Colonic mucosa (tissue), 4 donors: ENCODE results near the gene IL6ST. TPM values are rescaled to one million over a fixed set of nuclear protein-coding genes. Genes with fewer than 3 reads are reported as not detected.

ENCODE experiments used
- DNase-seq: peaks from one replicate; pipeline ENCODE4 v3.0.0-alpha.2; 2020
- H3K27ac ChIP-seq: fragments of 200-600 bp; one replicate; pipeline ENCODE4 v1.8.0; 2021
- H3K27me3 ChIP-seq: fragments of 200-600 bp; one replicate; pipeline ENCODE4 v1.8.0; 2021
- H3K36me3 ChIP-seq: fragments of 200-600 bp; one replicate; pipeline ENCODE4 v1.8.0; 2021
- H3K4me1 ChIP-seq: fragments of 200-600 bp; one replicate; pipeline ENCODE4 v1.8.0; 2021; ENCODE audit warnings: mild to moderate bottlenecking
- H3K4me3 ChIP-seq: fragments of 200-600 bp; one replicate; pipeline ENCODE4 v1.8.0; 2021
- H3K9ac ChIP-seq, 2 donors: one replicate each; pipeline ENCODE4 v1.7.0; 2013; ENCODE audit warnings: control low read depth in 2 of 2, low read depth in 2 of 2, low read length in 2 of 2
- H3K9me3 ChIP-seq: fragments of 200-600 bp; one replicate; pipeline ENCODE4 v1.8.0; 2021
- intact Hi-C: fragments of 100-400 bp; cut with DNase I; formaldehyde crosslinking; loops from one replicate; pipeline ENCODE4 v1.14.1; 2022
- total RNA-seq, 2 donors: library from RNA; stranded (reverse); fragmentation: NEBNext Ultra II Directional in 1 of 2; extraction: Animal tissue kit (Norgen Biotek cat#: 25700) in 1 of 2; gene quantifications; one replicate each; pipeline ENCODE4 v1.2.1, GENCODE V29; 2021
- TF ChIP-seq, protein P1 (sequence below): fragments of 200-600 bp; IDR thresholded peaks from one replicate; pipeline ENCODE4 v1.8.0; 2022; ENCODE audit warnings: antibody characterized with exemption, mild to moderate bottlenecking
- donor health status: healthy.
- donor health status: DM: no; HTN: no; CAD: no.
- donor health status: DM: no; HTN: no; CAD: no.

Gene IL6ST
- total RNA-seq, 2 donors from 2014 or later: 69.9 to 118 TPM

DNA sequence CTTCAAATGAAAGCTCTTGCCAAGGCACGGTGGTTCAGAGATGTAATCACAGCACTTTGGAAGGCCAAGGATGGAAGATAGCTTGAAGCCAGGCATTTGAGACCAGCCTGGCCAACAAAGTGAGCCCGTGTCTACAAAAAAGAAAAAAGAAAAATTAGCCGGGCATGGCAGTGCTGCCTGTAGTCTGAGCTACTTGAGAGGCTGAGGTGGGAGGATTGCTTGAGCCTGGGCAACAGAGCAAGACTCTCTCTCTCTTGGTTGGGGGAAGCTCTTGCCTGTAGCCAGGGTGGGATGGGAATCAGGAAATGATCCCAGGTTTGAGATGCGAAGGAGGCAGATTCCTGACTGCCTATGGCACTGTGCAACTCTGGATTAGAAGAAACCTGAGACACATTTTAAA lies 62.1 kb downstream of the IL6ST start:
- no peaks in the 10 kb centered on the region for H3K4me1 ChIP-seq
- H3K4me3 ChIP-seq: no peak overlapping the region
- no peak overlapping the region for H3K9ac ChIP-seq
- no peak overlapping the region for H3K27ac ChIP-seq
- intact Hi-C loops: no loop called here
- no peaks in the 10 kb centered on the region for H3K9me3 ChIP-seq
- H3K36me3 ChIP-seq: no peaks in the 10 kb centered on the region
- no peak for DNase-seq
- TF ChIP-seq, protein P1, sequence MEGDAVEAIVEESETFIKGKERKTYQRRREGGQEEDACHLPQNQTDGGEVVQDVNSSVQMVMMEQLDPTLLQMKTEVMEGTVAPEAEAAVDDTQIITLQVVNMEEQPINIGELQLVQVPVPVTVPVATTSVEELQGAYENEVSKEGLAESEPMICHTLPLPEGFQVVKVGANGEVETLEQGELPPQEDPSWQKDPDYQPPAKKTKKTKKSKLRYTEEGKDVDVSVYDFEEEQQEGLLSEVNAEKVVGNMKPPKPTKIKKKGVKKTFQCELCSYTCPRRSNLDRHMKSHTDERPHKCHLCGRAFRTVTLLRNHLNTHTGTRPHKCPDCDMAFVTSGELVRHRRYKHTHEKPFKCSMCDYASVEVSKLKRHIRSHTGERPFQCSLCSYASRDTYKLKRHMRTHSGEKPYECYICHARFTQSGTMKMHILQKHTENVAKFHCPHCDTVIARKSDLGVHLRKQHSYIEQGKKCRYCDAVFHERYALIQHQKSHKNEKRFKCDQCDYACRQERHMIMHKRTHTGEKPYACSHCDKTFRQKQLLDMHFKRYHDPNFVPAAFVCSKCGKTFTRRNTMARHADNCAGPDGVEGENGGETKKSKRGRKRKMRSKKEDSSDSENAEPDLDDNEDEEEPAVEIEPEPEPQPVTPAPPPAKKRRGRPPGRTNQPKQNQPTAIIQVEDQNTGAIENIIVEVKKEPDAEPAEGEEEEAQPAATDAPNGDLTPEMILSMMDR: no peak
- no peaks in the 10 kb centered on the region for H3K27me3 ChIP-seq

- intact Hi-C loops: no loop called here
Observed at GRCh38 chr5:55929020-55929799, 65.6 kb downstream of the IL6ST start.

GRCh38 chr5:55927861-55928655 lies 66.7 kb downstream of the IL6ST start:
- Histone ChIP-seq H3K27me3 (no peaks in the 10 kb centered on the region), H3K4me3 (no peak overlapping the region), H3K4me1 (no peaks in the 10 kb centered on the region), H3K36me3 (no peaks in the 10 kb centered on the region), H3K9me3 (no peaks in the 10 kb centered on the region), H3K9ac (no peak overlapping the region), H3K27ac (no peak overlapping the region)
- TF ChIP-seq, protein P1: no peak
- no peak for DNase-seq
- intact Hi-C loops: no loop called here

More at GRCh38 chr5:55929020-55929799, 65.6 kb downstream of the IL6ST start:
- no peaks in the 10 kb centered on the region for H3K9me3 ChIP-seq
- no peak overlapping the region for H3K27ac ChIP-seq
- TF ChIP-seq, protein P1: no peak
- H3K27me3 ChIP-seq: no peaks in the 10 kb centered on the region
- no peak overlapping the region for H3K4me3 ChIP-seq
- H3K4me1 ChIP-seq: no peaks in the 10 kb centered on the region
- DNase-seq: no peak
- no peak overlapping the region for H3K9ac ChIP-seq
- no peaks in the 10 kb centered on the region for H3K36me3 ChIP-seq

DNA sequence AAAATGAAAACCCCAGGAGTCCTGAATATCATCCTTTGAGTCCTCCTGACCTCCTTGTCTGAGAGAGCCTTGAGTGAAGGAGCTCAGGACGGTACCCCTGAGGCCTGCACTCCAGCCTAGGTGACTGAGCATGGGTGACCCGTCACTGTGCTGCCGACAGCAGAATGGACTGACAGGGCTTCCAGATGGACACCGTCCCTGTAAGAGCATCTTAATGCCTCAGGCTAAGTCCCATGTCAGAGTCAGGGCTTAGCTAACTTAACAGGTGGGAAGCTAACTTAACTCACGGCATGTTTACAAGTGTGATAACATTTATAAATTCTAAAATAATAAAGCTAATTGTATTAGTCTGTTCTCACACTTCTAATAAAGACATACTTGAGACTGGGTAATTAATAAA lies 68.3 kb downstream of the IL6ST start:
- TF ChIP-seq, protein P1: no peak
- Histone ChIP-seq H3K9me3 (no peaks in the 10 kb centered on the region), H3K27ac (no peak overlapping the region), H3K4me1 (no peaks in the 10 kb centered on the region), H3K4me3 (no peak overlapping the region), H3K27me3 (no peaks in the 10 kb centered on the region), H3K9ac (no peak overlapping the region), H3K36me3 (no peaks in the 10 kb centered on the region)
- intact Hi-C loops: no loop called here
- no peak for DNase-seq

GRCh38 chr5:55925712-55926111 lies 69.1 kb downstream of the IL6ST start:
- H3K4me1 ChIP-seq: no peaks in the 10 kb centered on the region
- H3K9ac ChIP-seq: no peak overlapping the region
- H3K27me3 ChIP-seq: no peaks in the 10 kb centered on the region
- TF ChIP-seq, protein P1: no peak
- intact Hi-C loops: no loop called here
- no peak for DNase-seq
- no peaks in the 10 kb centered on the region for H3K9me3 ChIP-seq
- no peaks in the 10 kb centered on the region for H3K36me3 ChIP-seq
- H3K4me3 ChIP-seq: no peak overlapping the region
- no peak overlapping the region for H3K27ac ChIP-seq
